AG08395 (cell line): ENCODE measurements around the gene PLOD2.

ENCODE experiments used
- DNase-seq: peaks from one replicate; pipeline ENCODE4 v3.0.0; 2012; ENCODE audit warnings: mixed read lengths, low spot score

PLOD2 gene

DNA sequence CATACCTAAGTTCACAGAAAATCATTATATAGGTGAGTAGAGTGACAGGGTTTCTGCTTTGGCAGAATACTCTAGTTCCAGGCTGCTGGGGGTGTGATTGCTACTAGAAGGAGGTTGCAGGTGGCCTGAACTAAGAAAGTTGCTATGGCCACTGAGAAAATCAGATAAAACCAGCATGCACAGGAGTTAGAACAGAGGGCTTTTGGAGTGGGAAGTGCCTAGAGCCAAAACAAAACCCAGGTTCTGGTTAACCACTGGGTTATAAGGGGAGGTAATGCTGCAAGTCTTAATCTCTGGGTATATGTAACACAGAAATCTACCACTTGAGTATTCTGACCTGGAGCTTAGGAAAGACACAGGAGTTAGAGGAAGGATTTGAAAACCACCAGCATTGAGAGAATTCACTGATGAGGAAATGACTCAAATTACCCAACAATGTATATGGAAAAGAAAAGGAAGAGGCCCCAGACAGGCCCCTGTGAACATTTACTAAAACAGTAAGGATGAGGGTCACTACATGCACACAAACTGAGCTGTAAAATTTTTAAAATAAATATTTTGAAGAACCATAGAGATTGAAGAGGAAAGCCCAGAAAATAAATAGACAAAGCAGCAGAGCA lies 60.0 kb downstream of the PLOD2 start:
- no peak for DNase-seq

- no peak for DNase-seq
These were observed 60.8 kb downstream of the PLOD2 start for GRCh38 chr3:146100180-146100579.

DNA sequence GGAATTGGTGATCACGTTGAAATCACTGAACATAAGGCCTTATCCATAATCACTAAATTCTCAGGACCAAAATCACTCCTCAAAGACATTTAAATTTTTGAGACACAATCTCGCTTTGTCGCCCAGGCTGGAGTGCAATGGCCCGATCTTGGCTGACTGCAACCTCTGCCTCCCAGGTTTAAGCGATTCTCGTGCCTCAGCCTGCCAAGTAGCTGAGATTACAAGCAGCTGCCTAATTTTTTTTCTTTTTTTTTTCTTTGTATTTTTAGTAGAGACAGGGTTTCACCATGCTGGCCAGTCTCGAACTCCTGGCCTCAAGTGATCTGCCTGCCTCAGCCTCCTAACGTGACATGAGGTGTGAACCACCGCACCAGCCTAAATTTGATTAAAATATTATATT lies 61.7 kb downstream of the PLOD2 start:
- DNase-seq, result no peak

DNA sequence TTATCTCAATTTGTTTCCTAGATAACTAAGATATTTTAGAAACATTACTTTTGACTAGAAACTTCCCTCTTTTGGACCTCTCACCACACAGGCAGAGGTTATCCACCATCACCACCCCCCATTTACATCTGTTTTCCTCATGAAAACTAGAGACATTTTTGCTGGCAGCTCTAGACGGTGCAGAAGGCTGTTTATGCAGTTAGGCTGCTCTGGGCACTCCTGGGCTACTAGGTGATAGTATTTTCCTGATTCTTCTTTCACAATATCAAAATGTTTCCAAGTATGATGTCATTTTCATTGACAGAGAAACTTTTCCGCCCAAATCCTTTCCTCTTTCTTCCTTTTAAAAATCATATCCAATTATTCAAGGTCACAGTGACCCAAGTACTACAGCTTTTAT lies 67.1 kb downstream of the PLOD2 start:
- DNase-seq, result no peak

DNA sequence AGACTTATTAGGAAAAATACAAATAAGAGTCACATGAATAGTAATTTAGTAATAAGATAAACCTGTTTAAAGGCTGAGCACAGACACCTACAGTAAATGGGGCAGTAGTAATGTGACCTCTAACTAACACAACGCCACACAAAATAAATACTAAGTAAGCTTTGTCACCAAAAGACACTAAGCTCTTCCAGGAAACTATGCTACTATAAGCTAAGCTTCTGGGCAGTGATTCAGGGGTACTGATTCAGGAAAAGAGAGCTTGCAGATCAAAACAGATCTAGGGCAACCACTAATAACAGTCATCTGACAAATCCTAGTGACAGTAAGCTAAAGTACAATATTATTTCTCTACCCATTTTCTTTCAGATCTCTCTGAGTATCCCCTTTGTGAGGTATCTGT lies 68.8 kb downstream of the PLOD2 start:
- no peak for DNase-seq

DNA sequence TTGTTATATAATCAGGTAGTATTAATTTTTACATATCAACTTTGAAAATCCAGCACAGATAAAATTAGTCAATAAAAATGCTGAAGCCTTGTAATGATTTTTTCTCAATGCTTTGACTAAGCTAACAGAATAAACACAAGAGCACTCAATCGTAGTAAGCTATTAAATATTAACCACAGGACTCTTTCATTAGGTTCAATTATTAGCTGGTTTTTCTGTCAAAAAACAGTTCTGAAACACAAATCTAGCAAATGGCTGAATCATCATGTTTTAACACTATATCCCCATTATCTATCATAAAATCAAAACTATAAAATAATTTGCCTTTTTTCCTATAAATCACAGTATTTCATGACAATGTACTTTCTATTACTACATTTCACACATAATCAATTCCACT lies 69.6 kb downstream of the PLOD2 start:
- no peak for DNase-seq

DNA sequence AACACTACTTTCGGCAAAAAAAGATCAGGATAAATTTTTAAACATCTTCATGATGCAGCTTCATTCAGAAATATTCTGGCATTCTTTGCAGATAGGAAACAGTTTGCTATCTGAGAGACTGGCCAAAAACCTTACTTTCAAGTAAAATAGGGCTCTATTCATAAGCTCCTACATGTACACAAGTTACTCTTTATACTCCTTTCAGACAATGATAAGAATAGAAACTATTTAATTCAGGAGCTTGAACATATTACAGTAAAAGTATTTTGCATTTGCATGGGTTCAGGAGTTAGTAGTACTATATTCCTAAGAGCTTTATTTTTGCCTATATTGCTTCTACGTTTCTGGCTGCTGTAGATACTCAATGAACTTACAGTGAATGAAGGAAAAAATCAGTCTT lies 70.5 kb downstream of the PLOD2 start:
- no peak for DNase-seq

DNA sequence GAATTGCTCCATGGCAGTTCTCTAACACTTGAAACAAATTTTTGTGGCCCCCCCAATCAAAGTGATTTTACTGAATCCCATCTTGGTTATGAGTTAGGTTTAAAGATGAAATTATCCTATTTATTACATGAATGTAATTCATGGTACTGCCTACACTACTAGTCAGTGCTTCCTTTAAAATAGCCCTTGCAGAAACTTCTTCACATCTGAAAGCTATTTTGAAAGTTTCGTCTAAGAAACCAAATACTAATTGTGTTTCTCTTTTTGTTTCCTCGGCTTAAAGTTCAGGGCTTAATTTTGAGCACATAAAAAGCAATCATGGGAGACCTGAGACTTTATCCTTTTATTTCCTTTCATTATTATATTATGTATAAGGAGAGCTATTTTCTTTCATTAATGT lies 72.1 kb downstream of the PLOD2 start:
- no peak for DNase-seq

GRCh38 chr3:146087116-146087515 lies 73.9 kb downstream of the PLOD2 start:
- DNase-seq, result no peak

DNA sequence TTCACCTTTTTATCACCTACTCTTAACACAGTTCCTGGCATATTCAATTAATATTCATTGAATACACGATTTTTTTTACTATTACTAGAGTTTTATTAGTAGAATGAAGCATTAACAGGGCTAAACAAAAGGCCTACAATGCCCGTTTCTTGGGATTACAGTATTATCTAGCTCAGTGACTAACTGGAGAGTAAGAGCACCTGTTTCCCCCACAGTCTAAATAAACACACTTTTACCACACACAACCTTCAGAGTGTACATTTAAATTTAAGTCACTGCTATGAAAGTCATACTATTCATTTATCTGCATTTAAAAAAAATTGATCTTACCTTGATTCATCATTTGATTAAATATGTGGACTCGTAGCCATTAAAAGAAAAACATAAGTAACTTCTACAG lies 74.8 kb downstream of the PLOD2 start:
- DNase-seq, result no peak

GRCh38 chr3:146085678-146086077 lies 75.3 kb downstream of the PLOD2 start:
- no peak for DNase-seq

DNA sequence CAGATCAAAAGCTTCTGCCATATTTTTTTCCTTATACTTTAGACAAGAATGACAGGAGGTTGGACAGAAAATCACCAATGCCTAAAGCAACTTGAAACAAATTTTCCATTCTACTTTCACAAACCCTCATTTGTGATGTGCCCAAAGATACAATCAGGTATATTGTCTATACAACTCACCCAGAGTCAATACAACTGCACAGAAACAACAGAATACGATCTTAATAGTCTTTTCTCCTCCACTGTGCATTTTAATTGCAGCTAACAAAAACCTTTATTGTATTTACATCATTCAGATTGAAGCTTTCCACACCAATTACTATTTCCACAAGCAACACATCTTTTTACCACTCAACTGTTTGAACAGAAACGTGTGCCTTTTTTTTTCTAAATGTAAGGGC lies 80.4 kb downstream of the PLOD2 start:
- DNase-seq, result no peak

DNA sequence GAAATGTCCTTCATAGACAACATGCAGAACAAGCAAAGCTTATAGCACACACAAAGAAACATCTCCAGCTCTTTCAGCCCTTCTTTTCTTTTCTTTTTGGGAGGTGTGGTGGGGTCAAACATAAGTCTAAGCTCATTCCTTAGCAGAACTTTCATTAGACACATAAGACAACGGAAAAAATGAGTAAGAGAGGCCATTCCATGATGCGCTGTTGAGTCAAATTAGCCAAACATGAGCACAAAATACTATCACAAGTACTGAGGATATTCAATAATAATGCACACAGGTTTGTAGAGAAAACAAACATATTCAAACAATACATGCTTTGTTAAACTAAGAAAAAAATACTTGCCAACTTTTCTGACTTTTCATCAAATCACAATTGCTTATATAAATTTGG lies 83.0 kb downstream of the PLOD2 start:
- no peak for DNase-seq

GRCh38 chr3:146077181-146077580 lies 83.8 kb downstream of the PLOD2 start:
- DNase-seq, result no peak

GRCh38 chr3:146072824-146073223 lies 88.2 kb downstream of the PLOD2 start:
- peak; percentile 19 for DNase-seq

GRCh38 chr3:146072061-146072460 lies 88.9 kb downstream of the PLOD2 start:
- DNase-seq, result no peak

- no peak for DNase-seq
These were observed 89.4 kb downstream of the PLOD2 start for GRCh38 chr3:146071632-146072031.

- DNase-seq, result peak; percentile 11
These were observed 93.9 kb downstream of the PLOD2 start for GRCh38 chr3:146067048-146067447.

DNA sequence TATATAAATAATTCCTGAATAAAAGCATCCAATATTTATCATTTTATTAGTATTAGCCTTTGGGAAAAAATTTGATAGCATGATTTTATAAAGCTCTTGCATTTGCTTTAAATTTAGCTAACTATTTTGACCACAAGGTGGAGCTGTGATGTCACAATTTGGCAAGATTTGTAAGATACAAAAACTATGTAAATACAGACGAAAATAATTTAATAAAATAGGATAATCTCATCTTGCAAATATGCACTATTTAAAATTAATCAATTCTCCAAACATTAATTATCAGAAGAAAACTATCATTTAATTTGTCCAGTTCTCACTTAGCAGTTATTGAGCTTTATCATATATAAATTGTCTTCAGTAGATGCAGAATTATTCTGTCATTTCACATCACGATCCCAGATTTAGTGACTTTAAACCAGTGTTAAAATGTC lies 95.4 kb downstream of the PLOD2 start:
- peak; percentile 4 for DNase-seq

DNA sequence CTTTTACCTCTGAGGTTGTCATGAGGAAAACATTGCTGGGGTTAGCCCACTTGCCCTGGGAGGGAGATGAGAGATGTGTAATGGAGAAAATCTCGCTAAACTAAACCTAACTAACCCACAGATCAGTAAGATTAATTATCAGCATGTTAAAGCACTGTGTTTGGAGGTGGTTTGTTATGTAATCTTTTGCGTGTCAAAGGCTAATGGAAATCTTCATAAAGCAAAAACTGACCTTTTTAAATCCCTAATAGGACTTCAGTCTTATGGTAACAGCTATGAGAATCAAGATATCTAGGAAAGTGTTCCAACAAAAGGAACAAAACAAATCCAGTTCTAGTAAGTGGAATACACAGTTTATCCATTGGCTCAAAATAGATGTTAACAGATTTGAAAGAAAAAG lies 102.7 kb downstream of the PLOD2 start:
- DNase-seq, result no peak

- no peak for DNase-seq
These were observed 108.1 kb downstream of the PLOD2 start for GRCh38 chr3:146052791-146053310.

GRCh38 chr3:146052056-146052790 lies 108.8 kb downstream of the PLOD2 start:
- DNase-seq, result no peak

DNA sequence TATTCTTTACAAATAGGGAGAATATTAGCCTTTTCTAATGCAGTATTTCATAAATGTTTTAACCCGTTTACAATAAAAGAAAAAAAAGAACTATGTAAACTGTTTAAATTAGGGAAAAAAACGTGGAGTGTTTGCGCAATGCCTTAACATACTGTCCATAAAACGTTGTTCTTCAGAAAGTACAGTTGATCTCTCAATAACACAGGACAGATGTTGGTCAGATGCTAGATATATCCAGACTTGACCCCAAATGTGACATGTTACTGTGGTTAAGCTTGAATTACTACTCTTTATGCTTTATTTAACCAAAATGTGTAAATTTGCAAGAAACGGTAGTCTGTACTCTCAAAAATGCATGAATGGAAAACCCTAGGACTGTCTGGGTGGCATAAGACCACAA lies 110.3 kb downstream of the PLOD2 start:
- DNase-seq, result no peak

- no peak for DNase-seq
These were observed 113.5 kb downstream of the PLOD2 start for GRCh38 chr3:146047485-146047884.
